H1 (cell line): ENCODE results near the gene ANKRD66. TPM values are rescaled to one million over a fixed set of nuclear protein-coding genes. Genes with fewer than 3 reads are reported as not detected.

Experiments
- CTBP2 ChIP-seq: IDR thresholded peaks from 2 replicates; pipeline ENCODE4 v1.7.0; 2011; ENCODE audit warnings: borderline replicate concordance, mild to moderate bottlenecking, moderate library complexity, mixed read lengths, low read length; ENCODE audit not compliant: insufficient read depth, insufficient read length
- KDM1A ChIP-seq: fragments of 200-600, 300-600 bp; sonication (generic); IDR thresholded peaks from 2 replicates; pipeline ENCODE4 v1.7.1; 2016; ENCODE audit warnings: mild to moderate bottlenecking, low read length, borderline replicate concordance
- NRF1 ChIP-seq: IDR thresholded peaks from 2 replicates; pipeline ENCODE4 v1.6.1; 2011; ENCODE audit warnings: mild to moderate bottlenecking, low read depth, low read length, improper control_type of control experiment
- RAD21 ChIP-seq, 2 experiments: IDR thresholded peaks in 1 of 2; conservative IDR thresholded peaks in 1 of 2; 2 replicates each; pipeline ENCODE4 v1.6.1; 2011; ENCODE audit warnings: low read depth in 2 of 2, low read length in 2 of 2, improper control_type of control experiment in 1 of 2, inconsistent platforms in 1 of 2, mild to moderate bottlenecking in 1 of 2, moderate library complexity in 1 of 2
- SIN3A ChIP-seq, 2 experiments: IDR thresholded peaks in 1 of 2; conservative IDR thresholded peaks in 1 of 2; 2 replicates each; pipeline ENCODE4 v1.6.1; 2011 to 2012; ENCODE audit warnings: low read length in 2 of 2, improper control_type of control experiment in 1 of 2, low read depth in 1 of 2, mild to moderate bottlenecking in 1 of 2
- SIX5 ChIP-seq: IDR thresholded peaks from 2 replicates; pipeline ENCODE4 v1.6.1; 2011; ENCODE audit warnings: mild to moderate bottlenecking, low read depth, low read length
- YY1 ChIP-seq: IDR thresholded peaks from 2 replicates; pipeline ENCODE4 v1.6.1; 2011; ENCODE audit warnings: low read depth, mild to moderate bottlenecking, low read length
- polyA plus RNA-seq, 7 experiments: library from polyadenylated mRNA; depleted of rRNA in 3 of 7; stranded (reverse) in 5 of 7; unstranded in 2 of 7; fragments of >200 nt in 5 of 7; fragments of 200-250 nt in 2 of 7; gene quantifications; 1 replicate in 5 of 7; 2 replicates in 1 of 7; 4 replicates in 1 of 7; pipeline versions ENCODE4 v1.2.1 to v1.2.3, GENCODE V29; 2011 to 2013; ENCODE audit warnings: missing spikeins in 2 of 7, mixed read lengths in 2 of 7
- total RNA-seq: library from RNA; stranded (reverse); fragmentation: NEBNext Ultra II Directional; extraction: Animal tissue kit (Norgen Biotek cat#: 25700); gene quantifications from 2 replicates; pipeline ENCODE4 v1.2.1, GENCODE V29; 2021

The ANKRD66 gene
- total and polyA plus RNA-seq, 2 of the 8 experiments (the other 6 are each of a cell fraction or from before 2014, with no cell fraction given): 0.05 TPM; not detected in 1

- TF ChIP-seq SIX5 (no peak), NRF1 (no peak), KDM1A (no peak), RAD21 (IDR thresholded peaks at IDR 0.05 in 1 of 2, conservative IDR thresholded peaks at IDR 0.05 in 1 of 2; ENCODE audit: low read depth in 2 of 2, low read length in 2 of 2) (no peak), SIN3A (conservative IDR thresholded peaks at IDR 0.05 in 1 of 2, IDR thresholded peaks at IDR 0.05 in 1 of 2; ENCODE audit: low read depth in 1 of 2, low read length in 2 of 2) (no peak), CTBP2 (no peak), YY1 (no peak)
Observed at GRCh38 chr6:46795816-46796215, 49.1 kb downstream of the ANKRD66 start (continued).
